Measurements from ENCODE around the gene CD22.

DNA sequence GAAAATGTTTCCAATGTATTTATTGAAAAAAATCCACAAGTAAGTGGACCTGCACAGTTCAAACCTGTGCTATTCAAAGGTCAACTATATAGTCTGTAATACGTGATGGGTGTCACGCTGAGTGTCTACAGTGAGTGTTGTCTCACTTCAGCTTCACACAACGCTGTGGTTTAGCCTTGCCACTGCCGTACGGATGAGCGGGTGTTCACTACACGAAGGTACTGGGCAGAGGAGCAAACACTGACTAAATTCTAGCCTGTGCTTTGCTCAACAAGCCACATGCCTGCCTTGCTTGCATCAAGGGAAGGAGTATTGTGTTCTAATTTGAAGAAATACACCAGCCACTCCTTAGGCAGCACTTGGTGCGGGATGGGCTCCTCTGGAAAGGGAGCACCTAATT, 25.9 kb downstream of the CD22 start:
- TF ChIP-seq, protein P1, sequence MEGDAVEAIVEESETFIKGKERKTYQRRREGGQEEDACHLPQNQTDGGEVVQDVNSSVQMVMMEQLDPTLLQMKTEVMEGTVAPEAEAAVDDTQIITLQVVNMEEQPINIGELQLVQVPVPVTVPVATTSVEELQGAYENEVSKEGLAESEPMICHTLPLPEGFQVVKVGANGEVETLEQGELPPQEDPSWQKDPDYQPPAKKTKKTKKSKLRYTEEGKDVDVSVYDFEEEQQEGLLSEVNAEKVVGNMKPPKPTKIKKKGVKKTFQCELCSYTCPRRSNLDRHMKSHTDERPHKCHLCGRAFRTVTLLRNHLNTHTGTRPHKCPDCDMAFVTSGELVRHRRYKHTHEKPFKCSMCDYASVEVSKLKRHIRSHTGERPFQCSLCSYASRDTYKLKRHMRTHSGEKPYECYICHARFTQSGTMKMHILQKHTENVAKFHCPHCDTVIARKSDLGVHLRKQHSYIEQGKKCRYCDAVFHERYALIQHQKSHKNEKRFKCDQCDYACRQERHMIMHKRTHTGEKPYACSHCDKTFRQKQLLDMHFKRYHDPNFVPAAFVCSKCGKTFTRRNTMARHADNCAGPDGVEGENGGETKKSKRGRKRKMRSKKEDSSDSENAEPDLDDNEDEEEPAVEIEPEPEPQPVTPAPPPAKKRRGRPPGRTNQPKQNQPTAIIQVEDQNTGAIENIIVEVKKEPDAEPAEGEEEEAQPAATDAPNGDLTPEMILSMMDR (IDR thresholded peaks at IDR 0.05), result no peak
- no peak for TF ChIP-seq EZH2 (IDR thresholded peaks at IDR 0.05; ENCODE audit: borderline replicate concordance, insufficient read depth, low read depth, low read length, poor library complexity, severe bottlenecking)
